Vagina (tissue), 2 donors: Measurements from ENCODE around the gene FIBCD1. TPM values are rescaled to one million over a fixed set of nuclear protein-coding genes. Genes with fewer than 3 reads are reported as not detected.
"Not testable (repeated sequence)": the region's sequence is repeated elsewhere in the genome, so short reads cannot be mapped to it uniquely, and the experiment has no call there.

Experiments used
- DNase-seq, 2 donors: peaks; one replicate each; pipeline ENCODE4 v3.0.0-alpha.2; 2017; ENCODE audit errors: extremely low spot score in 2 of 2
- H3K27ac ChIP-seq: fragments of 200-600 bp; sonication (generic); one replicate; pipeline ENCODE4 v1.5.1; 2019
- H3K27me3 ChIP-seq: fragments of 200-600 bp; sonication (generic); one replicate; pipeline ENCODE4 v1.5.1; 2019
- H3K36me3 ChIP-seq, 2 donors: fragments of 200-600 bp; sonication (generic); one replicate each; pipeline ENCODE4 v1.5.1; 2017 to 2019
- H3K4me1 ChIP-seq: fragments of 200-600 bp; sonication (generic); one replicate; pipeline ENCODE4 v1.5.1; 2019
- H3K4me3 ChIP-seq, 2 donors: fragments of 200-600 bp; sonication (generic); 1 replicate in 1 of 2; 2 replicates in 1 of 2; pipeline ENCODE4 v1.5.1; 2016 to 2019
- H3K9me3 ChIP-seq: fragments of 200-600 bp; sonication (generic); one replicate; pipeline ENCODE4 v1.5.1; 2019
- CTCF ChIP-seq, 3 experiments: fragments of 450-650 bp in 2 of 3; fragments of 200-600 bp in 1 of 3; sonication (generic) in 1 of 3; IDR thresholded peaks; one replicate each; pipeline ENCODE4 v1.5.1; 2017 to 2019; ENCODE audit warnings: antibody characterized with exemption in 3 of 3, mild to moderate bottlenecking in 2 of 3, moderate library complexity in 2 of 3
- POLR2A ChIP-seq, 2 donors: fragments of 450-650 bp; IDR thresholded peaks; one replicate each; pipeline ENCODE4 v1.6.1; 2017; ENCODE audit warnings: antibody characterized with exemption in 2 of 2, mild to moderate bottlenecking in 2 of 2, moderate library complexity in 2 of 2
- POLR2AphosphoS5 ChIP-seq, 2 donors: sonication (generic); formaldehyde crosslinking; IDR thresholded peaks; one replicate each; pipeline ENCODE4 v1.9.0; 2017; ENCODE audit warnings: antibody characterized with exemption in 2 of 2, mild to moderate bottlenecking in 2 of 2, low read depth in 1 of 2; ENCODE audit not compliant: insufficient read depth in 1 of 2
- intact Hi-C: fragments of 100-400 bp; cut with DNase I; formaldehyde crosslinking; loops from one replicate; pipeline ENCODE4 v1.15.1; 2023
- total RNA-seq: library from RNA; depleted of rRNA; stranded (reverse); fragments of >200 nt; gene quantifications from one replicate; pipeline ENCODE4 v1.2.3, GENCODE V29; 2016

The FIBCD1 gene
- total RNA-seq, 1 donor from 2014 or later: not detected

- H3K4me3 ChIP-seq: no peak overlapping the region
- no peak for DNase-seq
- no peaks in the 10 kb centered on the region for H3K27me3 ChIP-seq
- peaks cover 12% of the 10 kb centered on the region for H3K4me1 ChIP-seq
- intact Hi-C loops: no loop called here
- no peaks in the 10 kb centered on the region for H3K9me3 ChIP-seq
- TF ChIP-seq POLR2AphosphoS5 (IDR thresholded peaks at IDR 0.05; ENCODE audit: insufficient read depth in 1 of 2, low read depth in 1 of 2) (no peak), POLR2A (IDR thresholded peaks at IDR 0.05) (no peak), CTCF (IDR thresholded peaks at IDR 0.05) (no peak)
- H3K36me3 ChIP-seq: no peaks in the 10 kb centered on the region
- no peak overlapping the region for H3K27ac ChIP-seq
These were observed 20.8 kb upstream of the FIBCD1 start for GRCh38 chr9:130959809-130960334.

GRCh38 chr9:130958564-130958963, 19.5 kb upstream of the FIBCD1 start:
- H3K27ac ChIP-seq, intact Hi-C loops, H3K4me3 ChIP-seq, H3K27me3 ChIP-seq, H3K9me3 ChIP-seq, H3K36me3 ChIP-seq: not testable (repeated sequence)
- DNase-seq: peak in 1 of 2 donors; percentile 100
- H3K4me1 ChIP-seq: peaks cover 12% of the 10 kb centered on the region

GRCh38 chr9:130957451-130958203, 18.6 kb upstream of the FIBCD1 start:
- H3K27me3 ChIP-seq: no peaks in the 10 kb centered on the region
- no peaks in the 10 kb centered on the region for H3K36me3 ChIP-seq
- no peak for DNase-seq
- peaks cover 6% of the 10 kb centered on the region for H3K4me1 ChIP-seq
- intact Hi-C loops: no loop called here
- no peaks in the 10 kb centered on the region for H3K9me3 ChIP-seq
- no peak overlapping the region for H3K4me3 ChIP-seq
- TF ChIP-seq POLR2A (IDR thresholded peaks at IDR 0.05) (no peak), CTCF (IDR thresholded peaks at IDR 0.05) (no peak), POLR2AphosphoS5 (IDR thresholded peaks at IDR 0.05; ENCODE audit: insufficient read depth in 1 of 2, low read depth in 1 of 2) (no peak)
- no peak overlapping the region for H3K27ac ChIP-seq

- Histone ChIP-seq H3K9me3 (no peaks in the 10 kb centered on the region), H3K36me3 (no peaks in the 10 kb centered on the region), H3K4me1 (no peaks in the 10 kb centered on the region), H3K27me3 (no peaks in the 10 kb centered on the region), H3K4me3 (no peak overlapping the region), H3K27ac (no peak overlapping the region)
- no peak for DNase-seq
- intact Hi-C loops: no loop called here
- no peak for TF ChIP-seq POLR2AphosphoS5 (IDR thresholded peaks at IDR 0.05; ENCODE audit: insufficient read depth in 1 of 2, low read depth in 1 of 2)
- no peak for TF ChIP-seq CTCF (IDR thresholded peaks at IDR 0.05)
- TF ChIP-seq POLR2A (IDR thresholded peaks at IDR 0.05): no peak
These were observed 17.8 kb upstream of the FIBCD1 start for GRCh38 chr9:130956636-130957450.

GRCh38 chr9:130955947-130956621, 17.0 kb upstream of the FIBCD1 start:
- Histone ChIP-seq H3K27me3 (no peaks in the 10 kb centered on the region), H3K4me3 (no peak overlapping the region), H3K9me3 (no peaks in the 10 kb centered on the region), H3K27ac (no peak overlapping the region), H3K4me1 (no peaks in the 10 kb centered on the region), H3K36me3 (no peaks in the 10 kb centered on the region)
- intact Hi-C loops: no loop called here
- TF ChIP-seq POLR2A (IDR thresholded peaks at IDR 0.05) (no peak), CTCF (IDR thresholded peaks at IDR 0.05) (no peak), POLR2AphosphoS5 (IDR thresholded peaks at IDR 0.05; ENCODE audit: insufficient read depth in 1 of 2, low read depth in 1 of 2) (no peak)
- DNase-seq: no peak

- DNase-seq, H3K27ac ChIP-seq, H3K4me1 ChIP-seq, H3K9me3 ChIP-seq, H3K36me3 ChIP-seq, intact Hi-C loops, H3K4me3 ChIP-seq, H3K27me3 ChIP-seq: not testable (repeated sequence)
These were observed 15.9 kb upstream of the FIBCD1 start for GRCh38 chr9:130954925-130955324.
